ENCODE measurements around the gene CYP4X1. TPM values are rescaled to one million over a fixed set of nuclear protein-coding genes. Genes with fewer than 3 reads are reported as not detected.
"Not testable (repeated sequence)": the region's sequence is repeated elsewhere in the genome, so short reads cannot be mapped to it uniquely, and the experiment has no call there.

Gene CYP4X1
- total RNA-seq, 2 experiments from 2014 or later: not detected

DNA sequence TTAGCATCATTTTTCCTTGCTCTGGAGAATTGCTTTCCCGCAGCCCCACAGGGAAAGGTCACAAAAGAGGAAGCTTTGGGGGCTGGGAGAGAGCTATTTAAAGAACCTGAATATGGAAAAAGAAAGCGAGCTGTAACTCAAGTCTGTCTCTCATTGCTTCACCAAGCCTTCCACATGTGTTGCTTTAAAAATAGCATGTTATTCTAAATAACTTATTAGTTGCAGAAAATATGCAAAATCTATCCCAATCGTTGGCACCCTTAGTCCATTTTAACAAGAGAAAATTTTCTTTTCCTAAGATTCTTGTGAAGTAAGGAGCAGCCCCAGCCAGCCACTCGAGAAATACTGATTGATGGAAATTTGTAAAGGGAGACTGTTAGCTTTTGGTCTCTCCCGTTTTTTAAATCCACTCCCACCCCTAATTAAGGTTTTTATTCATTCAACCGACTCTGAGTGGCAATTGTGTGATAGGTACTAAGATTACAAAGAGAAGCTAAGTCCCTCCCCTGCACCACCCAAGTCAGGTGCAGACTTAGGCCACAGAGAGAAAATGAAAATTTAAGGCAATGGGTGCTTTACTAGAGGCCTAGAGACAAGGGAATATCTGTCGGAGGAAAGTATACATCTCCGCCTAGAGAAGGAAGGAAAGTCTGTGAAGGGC lies 802 bp downstream of the CYP4X1 start:
- Mint-ChIP-seq H3K27me3 (ENCODE audit: low read depth) (peaks cover 28% of the 10 kb centered on the region), H3K4me3 (no peak overlapping the region), H3K4me1 (ENCODE audit: low read depth) (no peaks in the 10 kb centered on the region), H3K27ac (no peak overlapping the region), H3K36me3 (ENCODE audit: low read depth) (no peaks in the 10 kb centered on the region), H3K9me3 (no peaks in the 10 kb centered on the region)
- intact Hi-C loops (cut with micrococcal nuclease): no loop called here
- CTCF ChIA-PET: no interaction called here
- no peak for DNase-seq

- no peaks in the 10 kb centered on the region for H3K36me3 Mint-ChIP-seq (ENCODE audit: low read depth)
- H3K27me3 Mint-ChIP-seq (ENCODE audit: low read depth): peaks cover 22% of the 10 kb centered on the region
- no peak overlapping the region for H3K4me3 Mint-ChIP-seq
- H3K27ac Mint-ChIP-seq: no peak overlapping the region
- H3K9me3 Mint-ChIP-seq: no peaks in the 10 kb centered on the region
- no peaks in the 10 kb centered on the region for H3K4me1 Mint-ChIP-seq (ENCODE audit: low read depth)
- no peak for DNase-seq
- CTCF ChIA-PET: interaction anchor here (0.7 kb wide), 1 partner anchor 74 kb away, joined by 3 read pairs; no protein-coding TSS in a partner anchor
- intact Hi-C loops (cut with micrococcal nuclease): no loop called here
These were observed 6.8 kb downstream of the CYP4X1 start for GRCh38 chr1:47030170-47030805.

DNA sequence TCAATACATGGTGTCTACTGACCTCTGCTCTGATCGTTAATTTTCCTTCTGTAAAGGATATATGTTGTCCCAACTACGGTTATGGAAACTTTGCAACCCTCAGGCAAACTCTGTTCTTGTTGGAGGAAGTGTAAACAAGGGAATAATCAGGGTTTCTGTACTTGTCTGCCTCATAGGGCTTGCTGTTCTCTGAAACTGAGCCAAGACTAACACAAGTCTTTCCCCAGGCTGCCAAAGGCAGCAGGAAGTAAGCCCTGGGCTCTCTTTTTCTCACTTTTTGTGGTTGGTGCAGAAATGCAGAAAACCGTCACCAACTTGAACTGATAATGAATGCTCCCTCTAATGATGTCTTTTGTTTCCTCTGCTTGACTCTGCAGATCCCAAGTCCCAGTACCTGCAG lies 7.6 kb downstream of the CYP4X1 start:
- intact Hi-C loops (cut with micrococcal nuclease): no loop called here

GRCh38 chr1:47031585-47031984 lies 8.1 kb downstream of the CYP4X1 start:
- intact Hi-C loops (cut with micrococcal nuclease): no loop called here
- Mint-ChIP-seq H3K9me3 (no peaks in the 10 kb centered on the region), H3K36me3 (ENCODE audit: low read depth) (no peaks in the 10 kb centered on the region), H3K4me1 (ENCODE audit: low read depth) (no peaks in the 10 kb centered on the region), H3K4me3 (no peak overlapping the region), H3K27me3 (ENCODE audit: low read depth) (peaks cover 21% of the 10 kb centered on the region), H3K27ac (no peak overlapping the region)
- DNase-seq: no peak
- CTCF ChIA-PET: no interaction called here

More for the DNA sequence above, 7.6 kb downstream of the CYP4X1 start:
- CTCF ChIA-PET: no interaction called here
- no peak for DNase-seq
- no peak overlapping the region for H3K27ac Mint-ChIP-seq
- no peak overlapping the region for H3K4me3 Mint-ChIP-seq
- H3K27me3 Mint-ChIP-seq (ENCODE audit: low read depth): peaks cover 21% of the 10 kb centered on the region
- H3K4me1 Mint-ChIP-seq (ENCODE audit: low read depth): no peaks in the 10 kb centered on the region
- no peaks in the 10 kb centered on the region for H3K9me3 Mint-ChIP-seq
- no peaks in the 10 kb centered on the region for H3K36me3 Mint-ChIP-seq (ENCODE audit: low read depth)

DNA sequence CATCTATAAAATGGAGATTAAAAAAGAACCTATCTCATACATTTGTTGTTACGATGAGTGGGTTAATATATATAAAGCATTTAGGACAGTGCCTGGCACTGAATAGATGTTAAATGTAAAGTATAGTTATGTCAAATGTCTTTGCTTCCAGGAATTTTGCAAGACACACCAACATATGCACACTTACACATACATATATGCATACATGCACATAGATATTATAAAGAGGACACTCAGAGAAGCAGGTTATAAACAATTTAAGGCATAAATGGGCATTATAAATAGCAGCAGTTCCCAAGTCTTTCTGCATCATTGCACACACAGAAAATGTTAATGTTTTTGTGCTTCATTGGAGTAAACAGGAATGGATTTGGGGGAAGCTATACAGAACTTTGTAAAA lies 13.3 kb downstream of the CYP4X1 start:
- Mint-ChIP-seq H3K4me3 (no peak overlapping the region), H3K27ac (no peak overlapping the region), H3K4me1 (ENCODE audit: low read depth) (no peaks in the 10 kb centered on the region), H3K36me3 (ENCODE audit: low read depth) (no peaks in the 10 kb centered on the region), H3K27me3 (ENCODE audit: low read depth) (peaks cover 13% of the 10 kb centered on the region), H3K9me3 (no peaks in the 10 kb centered on the region)
- no peak for DNase-seq
- intact Hi-C loops (cut with micrococcal nuclease): no loop called here
- CTCF ChIA-PET: interaction anchor here (1.1 kb wide), 1 partner anchor 17 kb away, joined by 3 read pairs; no protein-coding TSS in a partner anchor

- H3K4me1 Mint-ChIP-seq (ENCODE audit: low read depth): no peaks in the 10 kb centered on the region
- no peak overlapping the region for H3K4me3 Mint-ChIP-seq
- peaks cover 2% of the 10 kb centered on the region for H3K9me3 Mint-ChIP-seq
- H3K27ac Mint-ChIP-seq: no peak overlapping the region
- H3K27me3 Mint-ChIP-seq (ENCODE audit: low read depth): peaks cover 46% of the 10 kb centered on the region
- H3K36me3 Mint-ChIP-seq (ENCODE audit: low read depth): no peaks in the 10 kb centered on the region
- intact Hi-C loops (cut with micrococcal nuclease): no loop called here
- CTCF ChIA-PET: no interaction called here
- DNase-seq: no peak
These were observed 35.9 kb downstream of the CYP4X1 start for GRCh38 chr1:47059376-47059775.

- Mint-ChIP-seq H3K4me3 (no peak within 1 kb of the TSS), H3K27me3 (ENCODE audit: low read depth) (peaks cover 25% of the 10 kb centered on the region), H3K36me3 (ENCODE audit: low read depth) (no peaks in the 10 kb centered on the region), H3K9me3 (no peaks in the 10 kb centered on the region), H3K4me1 (ENCODE audit: low read depth) (no peaks in the 10 kb centered on the region), H3K27ac (no peak within 1 kb of the TSS)
- intact Hi-C loops (cut with micrococcal nuclease): no loop called here
- no peak for DNase-seq
- CTCF ChIA-PET: interaction anchor here (0.7 kb wide), 1 partner anchor 156 kb away, joined by 3 read pairs; no protein-coding TSS in a partner anchor
These were observed 43.7 kb downstream of the CYP4X1 start, which contains the start of gene CYP4Z1 for GRCh38 chr1:47067097-47067594. CYP4Z1 (plus strand) TSS chr1:47067231; CDS start chr1:47067491, 260 bp downstream.

DNA sequence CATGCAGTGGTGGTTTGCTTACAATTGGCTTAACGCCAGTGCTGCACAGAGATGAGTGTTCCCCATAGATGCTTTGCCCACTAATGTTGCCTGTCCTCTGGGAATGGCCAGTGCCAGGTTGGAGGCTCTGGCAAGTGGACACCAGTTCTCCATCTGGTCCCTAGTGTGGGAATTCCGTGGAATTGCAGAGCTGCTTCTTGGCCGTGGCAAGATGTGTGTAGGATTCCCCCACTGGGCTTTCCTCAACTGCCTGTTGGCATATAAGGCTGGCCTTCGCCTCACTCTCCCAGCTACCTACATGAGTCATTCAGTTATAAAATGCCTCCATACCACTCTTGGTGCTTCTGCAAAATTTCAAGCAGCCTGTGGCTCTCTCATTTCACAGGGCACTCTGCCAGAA lies 45.6 kb downstream of the CYP4X1 start:
- H3K4me3 Mint-ChIP-seq; H3K27ac Mint-ChIP-seq; H3K36me3 Mint-ChIP-seq (ENCODE audit: low read depth); intact Hi-C loops (cut with micrococcal nuclease); DNase-seq; H3K4me1 Mint-ChIP-seq (ENCODE audit: low read depth); CTCF ChIA-PET; H3K9me3 Mint-ChIP-seq: not testable (repeated sequence)
- peaks cover 13% of the 10 kb centered on the region for H3K27me3 Mint-ChIP-seq (ENCODE audit: low read depth)

GRCh38 chr1:47069509-47069908 lies 46.0 kb downstream of the CYP4X1 start:
- DNase-seq; H3K4me1 Mint-ChIP-seq (ENCODE audit: low read depth); H3K4me3 Mint-ChIP-seq; H3K9me3 Mint-ChIP-seq; H3K36me3 Mint-ChIP-seq (ENCODE audit: low read depth); H3K27ac Mint-ChIP-seq; CTCF ChIA-PET; intact Hi-C loops (cut with micrococcal nuclease): not testable (repeated sequence)
- peaks cover 11% of the 10 kb centered on the region for H3K27me3 Mint-ChIP-seq (ENCODE audit: low read depth)

DNA sequence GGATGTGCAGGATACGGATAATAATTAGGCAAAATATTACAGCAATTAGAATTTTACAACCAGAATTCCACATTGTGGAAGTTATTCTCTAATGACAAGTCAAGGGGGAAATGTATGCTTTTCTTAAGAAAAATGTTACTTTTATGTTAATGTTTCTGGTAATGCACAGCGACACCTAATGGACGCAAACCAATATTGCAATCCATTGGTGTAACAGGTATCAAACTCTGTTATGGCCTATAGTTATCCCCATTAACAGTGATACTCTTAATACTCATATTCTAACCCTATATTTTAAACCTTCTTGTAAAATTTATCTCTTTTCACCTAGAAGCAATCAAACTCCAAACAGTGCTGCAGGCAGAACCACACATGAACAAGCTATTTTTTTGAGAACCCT lies 65.9 kb downstream of the CYP4X1 start:
- H3K27ac Mint-ChIP-seq; intact Hi-C loops (cut with micrococcal nuclease); H3K27me3 Mint-ChIP-seq (ENCODE audit: low read depth); CTCF ChIA-PET; H3K36me3 Mint-ChIP-seq (ENCODE audit: low read depth); H3K4me1 Mint-ChIP-seq (ENCODE audit: low read depth); H3K4me3 Mint-ChIP-seq; H3K9me3 Mint-ChIP-seq: not testable (repeated sequence)
- peak; percentile 62 for DNase-seq

DNA sequence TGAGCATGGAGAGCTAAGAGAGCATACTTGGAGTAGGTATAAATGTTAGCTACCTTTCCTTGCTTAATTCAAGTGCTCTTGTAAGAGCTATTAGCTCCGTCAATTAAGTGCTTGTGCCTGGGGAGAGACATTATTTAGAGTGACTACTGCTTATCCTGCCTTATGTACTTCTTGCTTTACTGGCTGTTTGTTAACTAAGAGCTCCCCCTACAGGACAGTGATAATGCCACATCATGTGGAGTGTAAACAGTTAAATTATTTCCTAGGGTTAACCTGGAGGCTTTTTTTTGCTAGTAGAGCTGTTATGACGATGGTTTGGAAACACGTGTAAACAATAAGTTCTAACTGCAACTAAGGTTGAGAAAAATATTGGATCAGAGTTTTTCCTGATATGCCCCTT lies 68.0 kb downstream of the CYP4X1 start:
- H3K9me3 Mint-ChIP-seq; DNase-seq; H3K4me3 Mint-ChIP-seq; H3K27ac Mint-ChIP-seq; H3K4me1 Mint-ChIP-seq (ENCODE audit: low read depth); CTCF ChIA-PET; H3K27me3 Mint-ChIP-seq (ENCODE audit: low read depth); intact Hi-C loops (cut with micrococcal nuclease); H3K36me3 Mint-ChIP-seq (ENCODE audit: low read depth): not testable (repeated sequence)
